ENCODE results near the gene DNM3. TPM values are rescaled to one million over a fixed set of nuclear protein-coding genes. Genes with fewer than 3 reads are reported as not detected.

DNM3 gene
- total and polyA plus RNA-seq, 2 of the 8 experiments (the other 6 are each of a cell fraction or from before 2014, with no cell fraction given): 2.0 to 8.5 TPM

- H3K18ac ChIP-seq (ENCODE audit: extremely low read depth, low read length): no peak overlapping the region
- no peak overlapping the region for H2BK5ac ChIP-seq (ENCODE audit: low read depth, low read length)
- no peak overlapping the region for H2BK20ac ChIP-seq (ENCODE audit: low read length)
- H3K4me2 ChIP-seq (ENCODE audit: insufficient read depth in 1 of 2, low read depth in 2 of 2, low read length in 2 of 2): no peak overlapping the region
- H4K8ac ChIP-seq (ENCODE audit: extremely low read depth, insufficient read depth, low read length): no peak overlapping the region
- no peak for TF ChIP-seq SP1 (IDR thresholded peaks at IDR 0.05; ENCODE audit: low read depth, low read length)
- no peak for TF ChIP-seq CTBP2 (IDR thresholded peaks at IDR 0.05; ENCODE audit: borderline replicate concordance, insufficient read depth, insufficient read length, low read length)
- TF ChIP-seq SIN3A (conservative IDR thresholded peaks at IDR 0.05 in 1 of 2, IDR thresholded peaks at IDR 0.05 in 1 of 2; ENCODE audit: low read depth in 1 of 2, low read length in 2 of 2): no peak
- FAIRE-seq (no peak), DNase-seq (ENCODE audit: low read depth in 1 of 2, low spot score in 2 of 2) (no peak)
- POLR2A ChIA-PET (ENCODE audit: partially characterized antibody): no interaction called here
- no peak overlapping the region for H3K56ac ChIP-seq (replicated peaks; ENCODE audit: insufficient read length, low read depth, low read length)
- no peak overlapping the region for H3K14ac ChIP-seq (ENCODE audit: insufficient read length)
- no peak overlapping the region for H2AFZ ChIP-seq (ENCODE audit: low read length)
- H2BK120ac ChIP-seq (replicated peaks; ENCODE audit: low read depth, low read length): no peak overlapping the region
- no peaks in the 10 kb centered on the region for H3K27me3 ChIP-seq (replicated peaks in 1 of 4; ENCODE audit: control insufficient read depth in 3 of 4, extremely low read depth in 1 of 4, insufficient read depth in 3 of 4, low read length in 3 of 4)
- no peak overlapping the region for H3K23ac ChIP-seq (ENCODE audit: insufficient read length)
- 80% methylated on average over 8 of the region's 8 CpGs; no CpG with 5 or more reads in 1 of the 2 experiments for whole genome bisulfite sequencing, 2 experiments (ENCODE audit: extremely low coverage in 1 of 2, insufficient coverage in 1 of 2, insufficient read length in 1 of 2, insufficient replicate concordance in 2 of 2, low coverage in 1 of 2, low lambda C conversion rate in 2 of 2, missing lambda C conversion rate in 1 of 2)
- no peak overlapping the region for H3K9ac ChIP-seq (replicated peaks in 1 of 4; ENCODE audit: extremely low read depth in 1 of 4, low read depth in 3 of 4, low read length in 3 of 4)
- no peak overlapping the region for H3K4me3 ChIP-seq (ENCODE audit: extremely low read depth in 1 of 4, insufficient read depth in 2 of 4, low read depth in 3 of 4, low read length in 4 of 4)
- H3K79me2 ChIP-seq (ENCODE audit: control insufficient read depth in 1 of 2, insufficient read depth in 2 of 2, low read length in 2 of 2): no peaks in the 10 kb centered on the region
- no peaks in the 10 kb centered on the region for H4K20me1 ChIP-seq (replicated peaks in 1 of 2; ENCODE audit: control insufficient read depth in 1 of 2, insufficient read depth in 2 of 2, low read length in 2 of 2)
- peaks cover 0 to 2% (median 0%) of the 10 kb centered on the region in 4 experiments; a peak in 1 of 7 replicates for H3K4me1 ChIP-seq (replicated peaks in 1 of 4; ENCODE audit: control insufficient read depth in 3 of 4, insufficient read depth in 4 of 4, low read length in 3 of 4)
- CTCF ChIA-PET (ENCODE audit: partially characterized antibody): no interaction called here
- H2AK5ac ChIP-seq (ENCODE audit: low read depth, low read length): no peak overlapping the region
- no peaks in the 10 kb centered on the region for H3K9me3 ChIP-seq (ENCODE audit: insufficient read depth in 2 of 2, low read depth in 1 of 2, low read length in 1 of 2)
- H3K79me1 ChIP-seq (ENCODE audit: low read depth, low read length): no peaks in the 10 kb centered on the region
- H3K23me2 ChIP-seq (ENCODE audit: low read depth, low read length): no peaks in the 10 kb centered on the region
- H4K5ac ChIP-seq (ENCODE audit: insufficient read length, low read depth, low read length): no peak overlapping the region
- no peaks in the 10 kb centered on the region for H3K36me3 ChIP-seq (ENCODE audit: control insufficient read depth in 2 of 4, insufficient read depth in 4 of 4, low read length in 3 of 4)
- no peak overlapping the region for H3K27ac ChIP-seq (ENCODE audit: low read depth, low read length)
- no peak overlapping the region for H2BK15ac ChIP-seq (ENCODE audit: low read length)
- H2BK12ac ChIP-seq (ENCODE audit: low read depth, low read length): no peak overlapping the region
- H4K91ac ChIP-seq (replicated peaks; ENCODE audit: insufficient read length, low read length): no peak overlapping the region
- H3K4ac ChIP-seq (replicated peaks; ENCODE audit: insufficient read length, low read depth, low read length): no peak overlapping the region
Observed at GRCh38 chr1:172203135-172203823, 362.0 kb downstream of the DNM3 start.

All from H1 (cell line).